Glutamatergic neuron (in vitro differentiated cells): ENCODE measurements around the gene GIGYF2. TPM values are rescaled to one million over a fixed set of nuclear protein-coding genes. Genes with fewer than 3 reads are reported as not detected.
"Not testable (repeated sequence)": the region's sequence is repeated elsewhere in the genome, so short reads cannot be mapped to it uniquely, and the experiment has no call there.

Source experiments
- DNase-seq: peaks from one replicate; pipeline ENCODE4 v3.0.0; 2022
- H3K27ac Mint-ChIP-seq: one replicate; pipeline ENCODE4 v1.8.0; 2020; ENCODE audit warnings: mild to moderate bottlenecking, mixed read lengths, inconsistent platforms; ENCODE audit not compliant: unreplicated experiment
- H3K27me3 Mint-ChIP-seq: one replicate; pipeline ENCODE4 v1.8.0; 2020; ENCODE audit warnings: mild to moderate bottlenecking, moderate library complexity, mixed read lengths, inconsistent platforms; ENCODE audit not compliant: unreplicated experiment
- H3K36me3 Mint-ChIP-seq: one replicate; pipeline ENCODE4 v1.8.0; 2020; ENCODE audit warnings: mild to moderate bottlenecking, mixed read lengths, inconsistent platforms; ENCODE audit not compliant: unreplicated experiment
- H3K4me1 Mint-ChIP-seq: one replicate; pipeline ENCODE4 v1.8.0; 2020; ENCODE audit warnings: mild to moderate bottlenecking, low read depth, mixed read lengths, inconsistent platforms; ENCODE audit not compliant: unreplicated experiment
- H3K4me3 Mint-ChIP-seq: one replicate; pipeline ENCODE4 v1.8.0; 2020; ENCODE audit warnings: mild to moderate bottlenecking, mixed read lengths, inconsistent platforms; ENCODE audit not compliant: unreplicated experiment
- H3K9me3 Mint-ChIP-seq: one replicate; pipeline ENCODE4 v1.8.0; 2020; ENCODE audit warnings: mild to moderate bottlenecking, moderate library complexity, mixed read lengths, inconsistent platforms; ENCODE audit not compliant: unreplicated experiment
- CTCF ChIP-seq: fragments of 200-600 bp; sonication (generic); IDR thresholded peaks from one replicate; pipeline ENCODE4 v1.5.0; 2021; ENCODE audit not compliant: partially characterized antibody, unreplicated experiment
- total RNA-seq: library from RNA; stranded (reverse); fragmentation: NEBNext Ultra II Directional; extraction: Animal tissue kit (Norgen Biotek cat#: 25700); gene quantifications from one replicate; pipeline ENCODE4 v1.2.1, GENCODE V29; 2021; ENCODE audit not compliant: unreplicated experiment

Gene GIGYF2
- total RNA-seq, 1 donor from 2014 or later, result 91.7 TPM

GRCh38 chr2:232713505-232713904 lies 16.4 kb downstream of the GIGYF2 start:
- H3K27me3 Mint-ChIP-seq, result no peaks in the 10 kb centered on the region
- no peaks in the 10 kb centered on the region for H3K9me3 Mint-ChIP-seq
- no peaks in the 10 kb centered on the region for H3K36me3 Mint-ChIP-seq
- DNase-seq, result no peak
- peaks cover 8% of the 10 kb centered on the region for H3K4me1 Mint-ChIP-seq
- no peak overlapping the region for H3K27ac Mint-ChIP-seq
- no peak for TF ChIP-seq CTCF
- no peak overlapping the region for H3K4me3 Mint-ChIP-seq

GRCh38 chr2:232714969-232715368 lies 17.8 kb downstream of the GIGYF2 start:
- no peak for TF ChIP-seq CTCF
- Mint-ChIP-seq H3K9me3 (peaks cover 2% of the 10 kb centered on the region), H3K27ac (no peak overlapping the region), H3K4me3 (no peak overlapping the region), H3K36me3 (no peaks in the 10 kb centered on the region), H3K4me1 (peaks cover 8% of the 10 kb centered on the region), H3K27me3 (no peaks in the 10 kb centered on the region)
- DNase-seq, result no peak

- not testable (repeated sequence) for H3K27ac Mint-ChIP-seq, H3K36me3 Mint-ChIP-seq, DNase-seq, H3K27me3 Mint-ChIP-seq, H3K4me3 Mint-ChIP-seq, H3K9me3 Mint-ChIP-seq
- peaks cover 11% of the 10 kb centered on the region for H3K4me1 Mint-ChIP-seq
These were observed 22.9 kb downstream of the GIGYF2 start for GRCh38 chr2:232720056-232720455.

GRCh38 chr2:232721261-232721660 lies 24.1 kb downstream of the GIGYF2 start:
- no peak for TF ChIP-seq CTCF
- H3K27ac Mint-ChIP-seq, result no peak overlapping the region
- no peaks in the 10 kb centered on the region for H3K36me3 Mint-ChIP-seq
- DNase-seq, result no peak
- H3K4me1 Mint-ChIP-seq, result peaks cover 6% of the 10 kb centered on the region
- H3K27me3 Mint-ChIP-seq, result no peaks in the 10 kb centered on the region
- H3K9me3 Mint-ChIP-seq, result peaks cover 4% of the 10 kb centered on the region
- no peak overlapping the region for H3K4me3 Mint-ChIP-seq

GRCh38 chr2:232721882-232722281 lies 24.8 kb downstream of the GIGYF2 start:
- H3K4me3 Mint-ChIP-seq, result no peak overlapping the region
- no peaks in the 10 kb centered on the region for H3K36me3 Mint-ChIP-seq
- DNase-seq, result no peak
- no peak overlapping the region for H3K27ac Mint-ChIP-seq
- TF ChIP-seq CTCF, result no peak
- H3K9me3 Mint-ChIP-seq, result peaks cover 4% of the 10 kb centered on the region
- no peaks in the 10 kb centered on the region for H3K27me3 Mint-ChIP-seq
- peaks cover 6% of the 10 kb centered on the region for H3K4me1 Mint-ChIP-seq

- Mint-ChIP-seq H3K27ac (no peak overlapping the region), H3K4me3 (no peak overlapping the region), H3K27me3 (no peaks in the 10 kb centered on the region), H3K36me3 (no peaks in the 10 kb centered on the region), H3K9me3 (peaks cover 4% of the 10 kb centered on the region), H3K4me1 (peaks cover 6% of the 10 kb centered on the region)
- TF ChIP-seq CTCF, result no peak
- DNase-seq, result no peak
These were observed 25.9 kb downstream of the GIGYF2 start for GRCh38 chr2:232723027-232723426.
